NT2/D1 (cell line): ENCODE results near the gene MRPL36.

Experiments
- DNase-seq: peaks from one replicate; pipeline ENCODE4 v3.0.0-alpha.2; 2011; ENCODE audit warnings: low read depth, low spot score
- H3K27me3 ChIP-seq: 2 replicates; pipeline ENCODE4 v1.6.0; 2011; ENCODE audit warnings: mild to moderate bottlenecking; ENCODE audit not compliant: insufficient read length, insufficient read depth
- H3K36me3 ChIP-seq: 2 replicates; pipeline ENCODE4 v1.6.1; 2011; ENCODE audit warnings: mild to moderate bottlenecking, low read length, mixed read lengths; ENCODE audit not compliant: insufficient read depth, insufficient read length
- H3K4me1 ChIP-seq: 2 replicates; pipeline ENCODE4 v1.5.1; 2011; ENCODE audit not compliant: insufficient read depth, insufficient read length
- H3K4me3 ChIP-seq: 2 replicates; pipeline ENCODE4 v1.5.1; 2011; ENCODE audit warnings: low read depth; ENCODE audit not compliant: insufficient read length
- H3K9ac ChIP-seq: 2 replicates; pipeline ENCODE4 v1.6.0; 2011; ENCODE audit warnings: low read depth; ENCODE audit not compliant: insufficient read length
- H3K9me3 ChIP-seq: 2 replicates; pipeline ENCODE4 v1.5.1; 2011; ENCODE audit warnings: mild to moderate bottlenecking, low read length; ENCODE audit not compliant: insufficient read depth
- SUZ12 ChIP-seq: IDR thresholded peaks from 2 replicates; pipeline ENCODE4 v1.6.1; 2011; ENCODE audit not compliant: insufficient read length, insufficient read depth; ENCODE audit errors: extremely low read depth
- YY1 ChIP-seq: IDR thresholded peaks from 2 replicates; pipeline ENCODE4 v1.6.1; 2011; ENCODE audit not compliant: insufficient read length, insufficient read depth
- ZNF274 ChIP-seq: IDR thresholded peaks from 2 replicates; pipeline ENCODE4 v1.6.1; 2011; ENCODE audit warnings: mild to moderate bottlenecking, low read depth, low read length

Gene MRPL36

GRCh38 chr5:1755321-1755949, 44.2 kb downstream of the MRPL36 start:
- no peak overlapping the region for H3K9ac ChIP-seq
- H3K4me3 ChIP-seq: no peak overlapping the region
- TF ChIP-seq YY1: no peak
- TF ChIP-seq ZNF274: no peak
- TF ChIP-seq SUZ12: no peak
- no peaks in the 10 kb centered on the region for H3K36me3 ChIP-seq
- DNase-seq: no peak
- H3K27me3 ChIP-seq: no peaks in the 10 kb centered on the region
- H3K9me3 ChIP-seq: no peaks in the 10 kb centered on the region; the same call in 1 of the 2 replicates
- peaks cover 3% of the 10 kb centered on the region for H3K4me1 ChIP-seq

- no peak for DNase-seq
- Histone ChIP-seq H3K4me3 (no peak overlapping the region), H3K4me1 (peaks cover 3% of the 10 kb centered on the region), H3K36me3 (no peaks in the 10 kb centered on the region), H3K9ac (no peak overlapping the region), H3K9me3 (no peaks in the 10 kb centered on the region; the same call in 1 of the 2 replicates), H3K27me3 (no peaks in the 10 kb centered on the region)
- no peak for TF ChIP-seq ZNF274
- no peak for TF ChIP-seq YY1
- TF ChIP-seq SUZ12: no peak
These were observed 45.0 kb downstream of the MRPL36 start for GRCh38 chr5:1754531-1755220.

GRCh38 chr5:1753490-1753889, 46.1 kb downstream of the MRPL36 start:
- Histone ChIP-seq H3K9me3 (no peaks in the 10 kb centered on the region; the same call in 1 of the 2 replicates), H3K4me3 (no peak overlapping the region), H3K9ac (no peak overlapping the region), H3K4me1 (peaks cover 3% of the 10 kb centered on the region), H3K36me3 (no peaks in the 10 kb centered on the region), H3K27me3 (no peaks in the 10 kb centered on the region)
- no peak for TF ChIP-seq SUZ12
- TF ChIP-seq YY1: no peak
- no peak for TF ChIP-seq ZNF274
- DNase-seq: no peak

GRCh38 chr5:1752881-1753280, 46.8 kb downstream of the MRPL36 start:
- TF ChIP-seq ZNF274: no peak
- no peak for TF ChIP-seq SUZ12
- TF ChIP-seq YY1: no peak
- Histone ChIP-seq H3K9me3 (no peaks in the 10 kb centered on the region), H3K4me3 (no peak overlapping the region), H3K9ac (no peak overlapping the region), H3K36me3 (no peaks in the 10 kb centered on the region), H3K27me3 (no peaks in the 10 kb centered on the region), H3K4me1 (peaks cover 3% of the 10 kb centered on the region)
- DNase-seq: no peak

GRCh38 chr5:1751864-1752822, 47.5 kb downstream of the MRPL36 start:
- no peak overlapping the region for H3K9ac ChIP-seq
- DNase-seq: no peak
- H3K27me3 ChIP-seq: no peaks in the 10 kb centered on the region
- TF ChIP-seq YY1: no peak
- no peak for TF ChIP-seq SUZ12
- no peak for TF ChIP-seq ZNF274
- no peaks in the 10 kb centered on the region for H3K36me3 ChIP-seq
- no peak overlapping the region for H3K4me3 ChIP-seq
- peaks cover 3% of the 10 kb centered on the region for H3K4me1 ChIP-seq
- no peaks in the 10 kb centered on the region for H3K9me3 ChIP-seq

GRCh38 chr5:1751026-1751863, 48.4 kb downstream of the MRPL36 start:
- H3K27me3 ChIP-seq: no peaks in the 10 kb centered on the region
- no peak for DNase-seq

More at GRCh38 chr5:1751026-1751863, 48.4 kb downstream of the MRPL36 start:
- Histone ChIP-seq H3K4me3 (no peak overlapping the region), H3K9me3 (no peaks in the 10 kb centered on the region), H3K36me3 (no peaks in the 10 kb centered on the region), H3K9ac (no peak overlapping the region), H3K4me1 (peaks cover 3% of the 10 kb centered on the region)
- TF ChIP-seq YY1 (no peak), SUZ12 (no peak), ZNF274 (no peak)
